GM12874 (cell line): Measurements from ENCODE around the gene MBD1.

Experiments
- CTCF ChIP-seq: IDR thresholded peaks from 2 replicates; pipeline ENCODE4 v1.5.1; 2011; ENCODE audit warnings: low read depth, mild to moderate bottlenecking, control low read depth, low read length, moderate library complexity; ENCODE audit not compliant: insufficient read depth

MBD1 gene

GRCh38 chr18:50287028-50287440 lies 5.7 kb upstream of the MBD1 start:
- no peak for TF ChIP-seq CTCF

GRCh38 chr18:50286391-50287027 lies 5.2 kb upstream of the MBD1 start:
- TF ChIP-seq CTCF: no peak

GRCh38 chr18:50285631-50286321 lies 4.5 kb upstream of the MBD1 start:
- TF ChIP-seq CTCF: no peak

GRCh38 chr18:50285071-50285470 lies 3.7 kb upstream of the MBD1 start:
- no peak for TF ChIP-seq CTCF

GRCh38 chr18:50284255-50284885 lies 3.0 kb upstream of the MBD1 start:
- TF ChIP-seq CTCF: no peak

- no peak for TF ChIP-seq CTCF
Measured at GRCh38 chr18:50283469-50284209, 2.3 kb upstream of the MBD1 start.

- TF ChIP-seq CTCF: no peak
Measured at GRCh38 chr18:50282521-50283335, 1.4 kb upstream of the MBD1 start.
